ENCODE data around the gene FAM217B.

GRCh38 chr20:59947376-59947775, 7.2 kb downstream of the FAM217B start:
- TF ChIP-seq CTCF (IDR thresholded peaks at IDR 0.05) (no peak), POLR2A (IDR thresholded peaks at IDR 0.05) (no peak)
